ENCODE data around the gene NBDY.
"Not testable (repeated sequence)": the region's sequence is repeated elsewhere in the genome, so short reads cannot be mapped to it uniquely, and the experiment has no call there.

Gene NBDY

GRCh38 chrX:56764975-56765791 is 36.1 kb downstream of the NBDY start:
- no peak for DNase-seq

DNA sequence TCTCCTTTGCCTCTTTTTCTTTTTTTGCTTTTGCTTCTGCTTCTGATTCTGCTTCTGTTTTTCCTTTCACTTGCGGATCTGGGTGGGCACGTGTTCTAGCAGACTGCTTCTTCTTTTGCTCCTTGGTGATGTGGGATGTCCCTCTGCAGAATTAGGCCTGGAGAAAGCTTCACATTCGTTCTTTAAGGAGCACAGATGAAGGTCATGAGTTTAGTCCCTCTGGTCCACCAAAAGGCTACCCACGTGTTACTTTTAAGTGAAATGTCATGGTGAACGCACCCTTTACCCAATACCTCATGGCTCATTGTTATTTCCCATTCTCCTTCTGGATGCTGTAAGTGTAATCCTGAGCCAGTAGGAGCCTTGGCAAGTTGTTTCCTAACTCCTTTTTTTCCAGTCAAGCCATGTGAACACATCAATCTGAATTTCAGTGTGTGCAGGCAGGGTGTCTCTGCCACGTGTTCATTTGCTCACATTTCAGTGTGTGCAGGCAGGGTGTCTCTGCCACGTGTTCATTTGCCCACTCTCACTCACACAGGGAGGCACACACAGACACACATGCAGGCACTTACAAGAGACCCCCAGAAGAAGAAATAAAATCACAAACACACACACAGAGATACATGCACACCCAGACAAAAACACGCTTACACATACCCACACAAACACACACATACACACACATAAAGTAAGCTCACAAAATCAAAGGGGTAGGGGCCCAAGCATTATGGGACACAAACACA is 36.9 kb downstream of the NBDY start:
- DNase-seq: no peak

DNA sequence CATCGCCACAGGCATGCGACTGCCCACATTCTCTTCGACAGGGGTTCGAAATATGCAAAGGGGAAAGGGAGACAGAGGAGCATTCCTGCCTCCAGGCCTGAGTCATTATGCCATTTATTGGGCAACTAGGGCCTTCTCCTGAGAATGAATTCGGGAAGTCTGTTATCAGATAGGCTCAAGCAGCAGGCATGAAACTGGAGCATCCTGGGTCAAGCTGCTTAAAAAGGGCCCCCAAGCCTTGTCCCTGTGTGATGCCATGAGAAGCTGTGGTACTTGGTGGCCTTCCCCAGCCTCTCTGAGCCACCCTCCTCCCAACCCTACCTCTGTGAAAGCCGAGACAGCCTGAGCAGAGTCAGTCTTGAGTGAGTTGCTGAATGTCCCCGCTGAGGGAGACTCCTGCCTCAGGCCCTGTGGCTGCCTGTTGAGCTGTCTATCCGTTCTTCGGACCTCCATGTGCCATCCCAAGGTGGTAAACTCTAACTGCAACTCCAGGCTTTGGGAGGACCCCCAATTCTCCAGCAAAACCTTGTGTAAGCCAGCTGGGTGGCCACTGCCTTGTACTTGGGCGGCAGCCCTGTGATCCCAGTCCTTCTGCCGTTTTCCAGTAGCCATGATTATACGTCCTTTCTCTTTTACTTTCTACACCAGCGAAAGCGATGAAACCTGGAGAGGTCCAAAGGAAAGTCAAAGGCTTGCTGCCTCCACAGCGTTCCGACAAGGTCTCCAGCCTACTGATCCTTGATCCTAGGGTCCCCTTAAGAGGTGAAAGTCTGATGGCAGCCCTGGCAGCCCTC is 37.7 kb downstream of the NBDY start:
- DNase-seq: no peak

DNA sequence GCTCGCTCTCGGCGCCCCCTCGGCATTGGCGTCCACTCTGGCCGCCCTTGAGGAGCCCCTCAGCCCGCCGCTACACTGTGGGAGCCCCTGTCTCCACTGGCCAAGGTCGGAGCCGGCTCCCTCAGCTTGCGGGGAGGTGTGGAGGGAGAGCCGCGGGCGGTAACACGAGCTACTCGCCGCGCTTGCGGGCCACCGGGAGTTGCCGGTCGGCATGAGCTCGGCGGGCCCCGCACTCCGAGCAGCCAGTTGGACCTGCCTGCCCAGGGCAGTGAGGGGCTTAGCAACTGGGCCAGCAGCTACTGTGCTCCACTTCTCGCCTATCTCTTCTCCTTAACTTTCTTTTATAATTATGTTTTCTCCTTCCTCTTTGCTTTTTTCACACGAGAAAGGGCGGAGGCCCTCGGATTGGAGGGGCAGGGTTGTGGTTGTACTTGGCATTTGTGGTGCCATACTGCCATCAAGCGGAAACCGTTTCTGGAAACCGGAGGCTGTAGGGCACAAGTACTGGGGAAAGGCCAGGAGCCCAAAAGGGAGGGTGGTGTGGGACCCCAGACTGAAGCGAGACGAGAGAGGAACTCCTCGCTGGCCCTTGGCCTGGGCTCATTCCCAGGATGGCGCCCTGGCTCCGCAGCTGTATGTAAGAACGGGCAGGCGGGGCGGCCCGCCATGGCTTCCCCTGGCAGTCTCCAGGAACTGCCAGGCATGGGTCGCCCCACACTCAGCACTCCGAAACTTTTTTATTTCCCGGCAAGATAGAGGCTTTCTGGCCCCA is 38.5 kb downstream of the NBDY start:
- DNase-seq: not testable (repeated sequence)

DNA sequence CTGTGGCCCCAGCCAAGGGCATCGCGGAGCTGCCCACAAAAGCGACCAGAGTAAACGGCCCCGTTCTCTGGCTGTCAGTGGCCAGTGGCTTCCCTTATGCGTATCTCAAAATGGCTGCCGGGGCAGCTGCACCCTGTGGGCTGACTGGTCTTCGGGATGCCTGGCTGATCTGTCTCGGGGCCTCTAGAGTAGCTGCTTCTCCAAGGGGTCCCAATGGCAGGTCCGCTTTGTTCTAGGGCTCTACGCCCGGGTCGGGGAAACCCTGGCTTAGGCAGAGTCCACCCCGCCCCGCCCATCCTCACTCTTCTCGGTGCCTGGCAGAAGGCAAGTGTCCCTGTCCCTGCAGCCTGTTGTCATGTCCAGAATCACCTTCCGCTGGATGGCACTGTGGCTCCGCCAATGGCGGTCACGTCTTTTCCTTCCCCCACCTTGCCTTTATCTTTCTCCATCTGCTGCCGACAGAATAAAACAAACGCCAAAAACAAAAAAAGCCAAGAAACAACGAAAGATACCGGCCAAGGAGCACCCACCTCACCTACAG is 39.1 kb downstream of the NBDY start:
- not testable (repeated sequence) for DNase-seq

DNA sequence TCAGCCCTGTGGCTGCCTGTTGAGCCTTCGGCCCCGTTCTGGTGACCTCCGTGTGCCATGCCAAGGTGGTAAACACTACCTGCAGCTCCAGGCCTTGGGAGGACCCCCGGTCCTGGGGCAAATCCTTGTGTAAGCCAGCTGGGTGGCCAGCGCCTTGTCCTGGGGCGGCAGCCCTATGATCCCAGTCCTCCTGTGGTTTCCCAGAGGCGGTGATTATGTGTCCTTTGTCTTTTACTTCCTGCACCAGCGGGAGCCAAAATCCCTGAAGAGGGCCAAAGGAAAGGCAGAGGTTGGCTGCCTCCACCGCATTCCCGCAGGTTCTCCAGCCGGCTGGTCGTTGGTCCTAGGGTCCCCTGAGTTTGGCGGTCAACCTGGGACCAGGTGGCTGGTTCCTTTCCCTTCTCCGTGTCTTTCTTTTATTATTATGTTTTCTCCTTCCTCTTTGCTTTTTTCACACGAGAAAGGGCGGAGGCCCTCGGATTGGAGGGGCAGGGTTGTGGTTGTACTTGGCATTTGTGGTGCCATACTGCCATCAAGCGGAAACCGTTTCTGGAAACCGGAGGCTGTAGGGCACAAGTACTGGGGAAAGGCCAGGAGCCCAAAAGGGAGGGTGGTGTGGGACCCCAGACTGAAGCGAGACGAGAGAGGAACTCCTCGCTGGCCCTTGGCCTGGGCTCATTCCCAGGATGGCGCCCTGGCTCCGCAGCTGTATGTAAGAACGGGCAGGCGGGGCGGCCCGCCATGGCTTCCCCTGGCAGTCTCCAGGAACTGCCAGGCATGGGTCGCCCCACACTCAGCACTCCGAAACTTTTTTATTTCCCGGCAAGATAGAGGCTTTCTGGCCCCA is 43.9 kb downstream of the NBDY start:
- DNase-seq: not testable (repeated sequence)

- DNase-seq: not testable (repeated sequence)
Observed at GRCh38 chrX:56773522-56774060, 44.5 kb downstream of the NBDY start.

- not testable (repeated sequence) for DNase-seq
Observed at GRCh38 chrX:56778099-56778923, 49.3 kb downstream of the NBDY start.

DNA sequence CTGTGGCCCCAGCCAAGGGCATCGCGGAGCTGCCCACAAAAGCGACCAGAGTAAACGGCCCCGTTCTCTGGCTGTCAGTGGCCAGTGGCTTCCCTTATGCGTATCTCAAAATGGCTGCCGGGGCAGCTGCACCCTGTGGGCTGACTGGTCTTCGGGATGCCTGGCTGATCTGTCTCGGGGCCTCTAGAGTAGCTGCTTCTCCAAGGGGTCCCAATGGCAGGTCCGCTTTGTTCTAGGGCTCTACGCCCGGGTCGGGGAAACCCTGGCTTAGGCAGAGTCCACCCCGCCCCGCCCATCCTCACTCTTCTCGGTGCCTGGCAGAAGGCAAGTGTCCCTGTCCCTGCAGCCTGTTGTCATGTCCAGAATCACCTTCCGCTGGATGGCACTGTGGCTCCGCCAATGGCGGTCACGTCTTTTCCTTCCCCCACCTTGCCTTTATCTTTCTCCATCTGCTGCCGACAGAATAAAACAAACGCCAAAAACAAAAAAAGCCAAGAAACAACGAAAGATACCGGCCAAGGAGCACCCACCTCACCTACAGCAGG is 50.0 kb downstream of the NBDY start:
- not testable (repeated sequence) for DNase-seq

- not testable (repeated sequence) for DNase-seq
Observed at GRCh38 chrX:56780681-56781649, 51.9 kb downstream of the NBDY start.

GRCh38 chrX:56782352-56782751 is 53.3 kb downstream of the NBDY start:
- no peak for DNase-seq

DNA sequence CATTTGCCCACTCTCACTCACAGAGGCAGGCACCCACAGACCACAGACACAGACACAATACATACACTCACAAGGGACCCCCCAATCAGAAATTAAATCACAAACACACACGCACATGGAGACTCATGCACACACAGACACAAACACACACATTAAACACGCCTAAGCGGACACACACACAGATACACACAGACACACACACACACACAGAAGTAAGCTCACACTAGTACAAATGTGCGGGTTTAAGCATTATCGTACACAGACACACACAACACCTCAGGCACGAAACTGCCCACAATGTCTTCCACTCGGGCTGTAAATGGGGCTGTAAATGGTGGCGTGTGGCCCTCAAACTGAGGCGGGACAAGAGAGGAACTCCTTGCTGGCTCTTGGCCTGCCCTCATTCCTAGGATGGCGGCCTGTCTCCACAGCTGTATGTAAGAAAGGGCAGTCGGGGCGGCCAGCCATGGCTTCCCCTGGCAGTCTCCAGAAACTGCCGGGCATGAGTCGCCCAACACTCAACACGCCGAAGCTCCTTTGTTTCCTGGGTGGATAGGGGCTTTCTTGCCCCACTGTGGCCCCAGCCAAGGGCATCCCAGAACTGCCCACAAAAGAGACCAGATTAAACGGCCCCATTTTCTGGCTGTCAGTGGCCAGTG is 53.9 kb downstream of the NBDY start:
- no peak for DNase-seq

- no peak for DNase-seq
Observed at GRCh38 chrX:56783450-56783831, 54.4 kb downstream of the NBDY start.

GRCh38 chrX:56783996-56784620 is 55.1 kb downstream of the NBDY start:
- no peak for DNase-seq

DNA sequence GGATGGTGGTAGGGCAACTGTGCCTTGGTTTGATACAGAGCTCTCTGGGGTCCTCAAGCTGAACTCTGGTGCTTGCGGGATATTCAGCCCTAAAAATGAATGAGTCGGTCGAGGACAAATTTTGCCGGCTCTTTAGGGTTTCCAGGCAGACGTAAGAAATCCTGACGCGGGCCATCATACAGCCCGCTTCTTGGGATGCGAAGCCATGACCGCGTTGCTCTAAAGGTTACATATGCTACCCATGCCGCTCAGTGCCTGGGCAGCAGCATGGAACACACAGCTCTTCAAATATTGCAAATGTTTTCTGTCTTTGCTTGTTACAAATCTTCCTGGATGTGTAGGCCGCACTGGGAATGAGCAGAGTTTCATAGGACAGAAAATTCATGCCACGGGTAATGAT is 55.6 kb downstream of the NBDY start:
- DNase-seq: no peak

- no peak for DNase-seq
Observed at GRCh38 chrX:56785442-56785841, 56.4 kb downstream of the NBDY start.

All from kidney glomerular epithelial cell (primary cell).